Measurements from ENCODE around the gene PGS1. TPM values are rescaled to one million over a fixed set of nuclear protein-coding genes. Genes with fewer than 3 reads are reported as not detected.

PGS1 gene
- total and polyA plus RNA-seq, 9 donors: 13.5 to 50.2 (median 35.0) TPM

GRCh38 chr17:78355701-78356100 is 22.7 kb upstream of the PGS1 start:
- Histone ChIP-seq H3K4me3 (no peak overlapping the region), H3K36me3 (no peaks in the 10 kb centered on the region), H3K27me3 (no peaks in the 10 kb centered on the region), H3K9me3 (no peaks in the 10 kb centered on the region), H3K4me1 (ENCODE audit: insufficient read depth) (peaks cover 24% of the 10 kb centered on the region), H3K27ac (no peak overlapping the region)
- no peak for TF ChIP-seq POLR2A (IDR thresholded peaks at IDR 0.05)
- no peak for TF ChIP-seq CTCF (IDR thresholded peaks at IDR 0.05)
- no peak for TF ChIP-seq EP300 (IDR thresholded peaks at IDR 0.05)
- intact Hi-C loops (cut with DNase I): loop anchor here in 2 of 4 donors (5.0 kb wide), 1 partner anchor 63 kb away; no protein-coding TSS in a partner anchor
- DNase-seq: no peak
- WGBS, 3 donors: 60 to 66% (median 65%) methylated on average over 3 of the region's 3 CpGs

- no peaks in the 10 kb centered on the region for H3K27me3 ChIP-seq
- peaks cover 24% of the 10 kb centered on the region for H3K4me1 ChIP-seq (ENCODE audit: insufficient read depth)
- no peaks in the 10 kb centered on the region for H3K36me3 ChIP-seq
- peak in 1 of 5 donors; percentile 64 for DNase-seq
- intact Hi-C loops (cut with DNase I): loop anchor here in 2 of 4 donors (5.0 kb wide), 1 partner anchor 64 kb away; no protein-coding TSS in a partner anchor
- H3K27ac ChIP-seq: no peak overlapping the region
- no peaks in the 10 kb centered on the region for H3K9me3 ChIP-seq
- WGBS, 3 donors: 75 to 78% (median 75%) methylated on average over 16 of the region's 16 CpGs
- no peak overlapping the region for H3K4me3 ChIP-seq
- no peak for TF ChIP-seq POLR2A (IDR thresholded peaks at IDR 0.05)
- no peak for TF ChIP-seq EP300 (IDR thresholded peaks at IDR 0.05)
- TF ChIP-seq CTCF (IDR thresholded peaks at IDR 0.05): no peak
Measured at GRCh38 chr17:78356101-78356713, 22.2 kb upstream of the PGS1 start.

- H3K27me3 ChIP-seq: no peaks in the 10 kb centered on the region
- 51 to 69% (median 65%) methylated on average over 7 of the region's 7 CpGs for whole genome bisulfite sequencing, 3 donors
- H3K4me3 ChIP-seq: peak overlapping the region; percentile 83
- H3K9me3 ChIP-seq: no peaks in the 10 kb centered on the region
- intact Hi-C loops (cut with DNase I): loop anchor here in 2 of 4 donors (5.0 kb wide), 1 partner anchor 65 kb away; no protein-coding TSS in a partner anchor
- peak overlapping the region in 1 of 2 donors; percentile 9 for H3K27ac ChIP-seq
- H3K4me1 ChIP-seq (ENCODE audit: insufficient read depth): peaks cover 22% of the 10 kb centered on the region
- TF ChIP-seq EP300 (IDR thresholded peaks at IDR 0.05) (no peak), CTCF (IDR thresholded peaks at IDR 0.05) (no peak), POLR2A (IDR thresholded peaks at IDR 0.05) (peak; percentile 26)
- H3K36me3 ChIP-seq: no peaks in the 10 kb centered on the region
- peak in 2 of 5 donors; percentile 62 to 67 for DNase-seq
Measured at GRCh38 chr17:78357177-78357586, 21.3 kb upstream of the PGS1 start.

- no peak for TF ChIP-seq CTCF (IDR thresholded peaks at IDR 0.05)
- no peak for TF ChIP-seq EP300 (IDR thresholded peaks at IDR 0.05)
- TF ChIP-seq POLR2A (IDR thresholded peaks at IDR 0.05): no peak
- WGBS, 3 donors: 76 to 83% (median 80%) methylated on average over 25 of the region's 25 CpGs
Measured at GRCh38 chr17:78357672-78358537, 20.5 kb upstream of the PGS1 start.

More at GRCh38 chr17:78357672-78358537, 20.5 kb upstream of the PGS1 start:
- peak overlapping the region; percentile 83 for H3K4me3 ChIP-seq
- no peaks in the 10 kb centered on the region for H3K27me3 ChIP-seq
- H3K9me3 ChIP-seq: no peaks in the 10 kb centered on the region
- peaks cover 20% of the 10 kb centered on the region for H3K4me1 ChIP-seq (ENCODE audit: insufficient read depth)
- no peaks in the 10 kb centered on the region for H3K36me3 ChIP-seq
- intact Hi-C loops (cut with DNase I): loop anchor here in 2 of 4 donors (5.0 kb wide), 1 partner anchor 66 kb away; no protein-coding TSS in a partner anchor
- peak overlapping the region in 1 of 2 donors; percentile 9 for H3K27ac ChIP-seq
- no peak for DNase-seq

Data from ovary (tissue), 9 donors.